NCI-H345 (cell line): ENCODE results near the gene IGDCC3.
"Not testable (repeated sequence)": the region's sequence is repeated elsewhere in the genome, so short reads cannot be mapped to it uniquely, and the experiment has no call there.

Source experiments
- DNase-seq: peaks from one replicate; lab custom pipeline; 2025; lab: John Stamatoyannopoulos, UW

Gene IGDCC3

GRCh38 chr15:65405791-65406423 is 28.1 kb upstream of the IGDCC3 start:
- DNase-seq = no peak

- no peak for DNase-seq
These were observed 26.5 kb upstream of the IGDCC3 start for GRCh38 chr15:65404186-65404872.

DNA sequence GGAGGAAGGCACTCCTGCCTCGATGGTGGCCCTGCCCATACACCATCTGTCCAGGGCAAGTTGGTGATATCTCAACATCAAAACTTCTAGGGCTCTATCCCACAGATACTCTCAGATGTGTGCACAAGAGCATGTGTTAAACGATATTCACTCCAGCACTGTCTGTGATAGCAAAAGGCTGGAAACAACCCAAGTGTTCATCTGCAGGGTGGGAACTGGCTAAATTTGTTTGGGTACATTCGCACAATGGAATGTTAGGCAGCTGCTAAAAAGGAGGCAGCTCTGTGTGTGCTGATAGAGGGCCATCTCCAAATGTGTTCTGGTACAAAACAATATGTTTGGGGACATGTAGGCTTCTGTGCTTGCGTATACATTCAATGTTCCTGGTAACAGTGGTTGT is 25.2 kb upstream of the IGDCC3 start:
- DNase-seq = no peak

- DNase-seq = no peak
These were observed 23.9 kb upstream of the IGDCC3 start for GRCh38 chr15:65401611-65402240.

DNA sequence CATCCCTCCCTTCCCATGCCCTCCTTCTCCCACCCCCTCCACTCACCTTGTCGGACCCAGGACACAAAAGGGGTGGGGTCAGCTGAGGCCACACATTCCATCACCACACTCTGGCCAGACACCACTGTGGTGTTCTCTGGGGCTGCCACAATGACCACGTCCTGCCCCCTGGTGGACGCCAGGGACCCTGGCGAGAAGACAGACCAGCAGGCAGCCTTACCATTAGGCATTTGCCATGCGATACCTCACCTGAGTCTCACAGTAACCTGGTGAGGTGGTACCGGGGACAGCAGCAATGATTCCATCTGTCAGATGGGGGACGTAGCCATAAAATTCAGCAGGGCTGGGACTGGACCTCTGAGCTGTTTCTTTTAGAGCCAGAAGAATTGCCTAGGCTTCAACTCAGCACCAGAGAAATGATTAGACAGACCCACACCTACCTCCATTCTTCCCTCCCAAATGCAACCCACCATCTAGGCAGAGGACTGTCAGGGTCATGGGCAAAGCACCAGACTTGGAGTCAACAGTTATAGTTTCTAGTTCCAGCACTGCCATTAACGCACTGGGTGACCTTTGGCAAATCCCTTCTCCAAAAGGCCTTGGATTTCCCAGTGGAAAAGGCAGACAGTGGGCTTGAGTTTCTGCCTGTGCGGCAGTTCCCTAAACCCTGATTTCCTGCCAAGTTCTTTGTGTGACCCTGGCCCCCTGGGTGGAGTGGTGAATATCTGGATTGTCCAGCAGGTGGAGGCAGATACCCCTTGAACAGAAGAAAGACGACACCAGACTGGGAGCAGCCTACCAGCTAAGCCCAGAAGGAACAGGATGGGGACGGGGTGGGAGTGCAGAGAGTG is 23.2 kb upstream of the IGDCC3 start:
- peak; percentile 77 for DNase-seq

- DNase-seq = no peak
These were observed 22.2 kb upstream of the IGDCC3 start for GRCh38 chr15:65399997-65400396.

- no peak for DNase-seq
These were observed 21.4 kb upstream of the IGDCC3 start for GRCh38 chr15:65399001-65399706.

GRCh38 chr15:65398486-65398885 is 20.7 kb upstream of the IGDCC3 start:
- DNase-seq = not testable (repeated sequence)

DNA sequence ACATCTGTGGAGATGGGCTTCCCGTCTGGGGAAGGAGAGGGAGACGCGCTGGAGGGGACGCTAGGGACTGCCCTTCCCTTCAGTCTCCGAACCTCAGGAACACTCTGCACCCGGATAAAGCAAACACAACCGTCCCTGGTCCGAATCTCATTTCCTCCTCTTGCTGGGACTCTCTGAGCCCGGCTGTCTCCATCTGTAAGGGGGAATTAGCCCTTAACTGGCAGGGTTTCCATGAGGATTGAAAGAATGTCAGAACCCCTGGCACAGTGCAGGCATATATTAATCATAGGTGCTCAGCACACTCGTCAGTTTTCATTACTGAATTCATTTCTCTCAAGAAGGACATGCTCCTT is 19.1 kb upstream of the IGDCC3 start:
- no peak for DNase-seq

GRCh38 chr15:65396283-65396964 is 18.6 kb upstream of the IGDCC3 start:
- DNase-seq = no peak

GRCh38 chr15:65395567-65396202 is 17.9 kb upstream of the IGDCC3 start:
- no peak for DNase-seq

GRCh38 chr15:65394936-65395335 is 17.1 kb upstream of the IGDCC3 start:
- no peak for DNase-seq

DNA sequence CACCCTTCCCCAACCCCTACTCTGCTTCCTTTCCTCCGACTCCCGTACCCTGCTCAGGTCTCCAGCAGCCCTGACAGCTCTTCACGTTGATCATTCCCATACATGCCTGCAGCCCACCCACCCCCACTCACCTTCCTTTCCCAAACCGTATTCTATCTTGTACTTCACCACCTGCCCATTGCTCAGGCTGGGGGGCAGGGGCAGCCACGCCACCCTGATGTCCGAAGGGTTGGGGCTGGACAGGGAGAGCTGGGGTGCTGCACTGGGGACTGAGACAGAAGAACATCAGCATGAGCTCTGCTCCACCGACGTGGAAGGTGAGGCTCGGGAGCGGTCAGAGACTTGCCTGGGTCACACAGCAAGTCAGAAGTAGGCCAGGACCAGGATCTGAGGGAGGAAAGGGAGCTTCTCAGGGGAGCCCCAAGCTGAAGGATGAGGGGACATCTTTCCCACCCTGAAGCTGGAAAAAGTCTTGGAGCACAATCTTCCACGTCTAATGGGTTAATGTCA is 16.5 kb upstream of the IGDCC3 start:
- DNase-seq = no peak

DNA sequence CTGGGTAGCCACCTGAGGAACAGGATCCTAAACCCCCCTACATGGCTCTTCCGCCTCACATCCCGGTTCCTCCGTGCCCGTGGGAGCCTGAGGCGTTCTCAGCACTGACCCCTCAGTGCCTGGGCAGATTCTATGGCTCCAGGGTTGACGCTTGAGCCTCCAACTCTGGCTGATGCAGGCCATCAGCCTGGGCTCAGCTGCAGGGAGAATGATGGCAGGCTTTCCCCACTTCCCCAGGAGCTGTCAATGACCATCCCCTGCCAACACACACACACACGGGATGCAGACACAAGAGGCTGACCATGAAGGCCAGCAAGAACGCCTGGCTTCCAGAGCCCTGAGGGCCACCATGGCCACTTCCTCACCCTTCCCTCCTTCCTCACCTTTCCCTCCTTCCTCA is 15.8 kb upstream of the IGDCC3 start:
- no peak for DNase-seq

DNA sequence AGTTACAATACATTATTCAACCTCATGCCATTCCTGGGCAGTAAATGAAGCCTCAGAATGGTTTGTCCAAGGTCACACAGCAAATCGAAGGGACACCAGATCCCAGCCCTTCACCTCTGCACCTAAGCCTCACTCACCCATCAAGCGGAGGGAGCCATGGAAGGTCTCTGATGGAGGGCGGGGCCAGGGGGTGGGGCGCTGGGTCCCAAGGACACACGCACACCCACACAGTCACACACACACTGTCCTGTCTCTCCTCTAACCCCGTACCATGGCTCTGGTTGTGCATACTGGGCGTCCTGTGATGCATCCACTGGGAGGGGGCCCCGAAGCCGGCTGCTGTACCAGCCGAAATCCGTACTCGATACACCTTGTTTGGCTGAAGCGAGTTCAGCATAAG is 15.3 kb upstream of the IGDCC3 start:
- no peak for DNase-seq

GRCh38 chr15:65392368-65392767 is 14.6 kb upstream of the IGDCC3 start:
- no peak for DNase-seq

GRCh38 chr15:65391732-65392131 is 13.9 kb upstream of the IGDCC3 start:
- no peak for DNase-seq

- no peak for DNase-seq
These were observed 12.6 kb upstream of the IGDCC3 start for GRCh38 chr15:65390447-65390846.

DNA sequence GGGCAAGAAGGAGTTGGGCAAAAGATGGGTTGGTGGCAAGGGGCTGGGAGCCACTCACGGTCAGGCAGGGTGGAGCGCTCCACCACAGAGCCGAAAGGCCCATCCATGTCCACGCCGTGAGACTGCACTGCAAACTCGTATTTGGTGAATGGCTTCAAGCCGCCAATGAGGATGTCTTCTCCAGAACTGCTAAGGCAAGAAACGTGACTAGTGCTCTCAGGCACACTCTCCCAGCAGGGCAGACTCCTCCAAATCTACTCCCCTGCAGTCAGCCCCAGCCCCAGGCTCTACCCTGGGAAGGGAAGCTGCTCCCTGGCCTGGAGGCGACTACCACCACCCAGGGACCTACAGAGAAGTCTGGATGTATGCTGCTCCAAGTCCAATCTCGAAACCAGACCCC is 11.4 kb upstream of the IGDCC3 start:
- no peak for DNase-seq

GRCh38 chr15:65388306-65389080 is 10.7 kb upstream of the IGDCC3 start:
- no peak for DNase-seq
